Cardiac muscle cell (in vitro differentiated cells and primary cell): ENCODE data around the gene RPS16. TPM values are rescaled to one million over a fixed set of nuclear protein-coding genes. Genes with fewer than 3 reads are reported as not detected.

ENCODE experiments used
- DNase-seq, 2 donors: peaks; one replicate each; pipeline versions ENCODE4 v3.0.0 to v3.0.0-alpha.2; 2010 to 2017; ENCODE audit warnings: low read depth in 1 of 2, low spot score in 1 of 2
- H3K27ac ChIP-seq: fragments of 200-600 bp; sonication (generic); 2 replicates; pipeline ENCODE4 v1.5.1; 2016
- H3K27me3 ChIP-seq: fragments of 200-600 bp; sonication (generic); 2 replicates; pipeline ENCODE4 v1.6.0; 2016; ENCODE audit warnings: control low read depth
- H3K36me3 ChIP-seq: fragments of 200-600 bp; sonication (generic); 2 replicates; pipeline ENCODE4 v1.5.1; 2016; ENCODE audit warnings: control low read depth
- H3K4me1 ChIP-seq: fragments of 200-600 bp; sonication (generic); 2 replicates; pipeline ENCODE4 v1.8.1; 2017; ENCODE audit warnings: low read depth, mild to moderate bottlenecking, mixed run types
- H3K4me3 ChIP-seq: fragments of 200-600 bp; sonication (generic); 2 replicates; pipeline ENCODE4 v1.5.1; 2016; ENCODE audit warnings: mild to moderate bottlenecking
- H3K9me3 ChIP-seq: fragments of 200-600 bp; sonication (generic); 2 replicates; pipeline ENCODE4 v1.5.1; 2017; ENCODE audit warnings: low read depth, mild to moderate bottlenecking, control low read depth
- CTCF ChIP-seq: IDR thresholded peaks from 2 replicates; pipeline ENCODE4 v1.5.1; 2012; ENCODE audit warnings: low read depth, mild to moderate bottlenecking, low read length
- polyA plus RNA-seq: library from polyadenylated mRNA; unstranded; fragments of >200 nt; fragmentation: Nextera tagmentation; extraction: Ambion mirVana; gene quantifications from 2 replicates; pipeline ENCODE4 v1.2.1, GENCODE V29; 2016
- total RNA-seq: library from RNA; depleted of rRNA; stranded (reverse); fragments of >200 nt; gene quantifications from 2 replicates; pipeline ENCODE4 v1.2.3, GENCODE V29; 2016

RPS16 gene
- total and polyA plus RNA-seq, 2 experiments from 2014 or later = 369 to 542 TPM

- no peak for DNase-seq
- Histone ChIP-seq H3K27ac (peak overlapping the region; percentile 96), H3K9me3 (no peaks in the 10 kb centered on the region), H3K27me3 (no peaks in the 10 kb centered on the region), H3K4me1 (peaks cover 10% of the 10 kb centered on the region), H3K4me3 (no peak overlapping the region), H3K36me3 (peaks cover 8% of the 10 kb centered on the region)
- no peak for TF ChIP-seq CTCF
Observed at GRCh38 chr19:39427707-39428106, 8.0 kb downstream of the RPS16 start.

- peaks cover 18% of the 10 kb centered on the region for H3K36me3 ChIP-seq
- TF ChIP-seq CTCF = no peak
- H3K4me3 ChIP-seq = no peak overlapping the region
- DNase-seq = no peak
- peak overlapping the region; percentile 43 for H3K27ac ChIP-seq
- H3K27me3 ChIP-seq = no peaks in the 10 kb centered on the region
- H3K4me1 ChIP-seq = peaks cover 10% of the 10 kb centered on the region
- H3K9me3 ChIP-seq = no peaks in the 10 kb centered on the region
Observed at GRCh38 chr19:39426170-39426569, 9.6 kb downstream of the RPS16 start.

GRCh38 chr19:39425744-39426143 is 10.0 kb downstream of the RPS16 start:
- Histone ChIP-seq H3K4me3 (no peak overlapping the region), H3K27ac (no peak overlapping the region), H3K9me3 (no peaks in the 10 kb centered on the region), H3K27me3 (no peaks in the 10 kb centered on the region), H3K36me3 (peaks cover 22% of the 10 kb centered on the region), H3K4me1 (peaks cover 10% of the 10 kb centered on the region)
- no peak for TF ChIP-seq CTCF
- no peak for DNase-seq

- H3K4me1 ChIP-seq = peaks cover 10% of the 10 kb centered on the region
- peaks cover 30% of the 10 kb centered on the region for H3K36me3 ChIP-seq
- H3K27ac ChIP-seq = no peak overlapping the region
- H3K9me3 ChIP-seq = no peaks in the 10 kb centered on the region
- DNase-seq = no peak
- TF ChIP-seq CTCF = no peak
- H3K4me3 ChIP-seq = no peak overlapping the region
- H3K27me3 ChIP-seq = no peaks in the 10 kb centered on the region
Observed at GRCh38 chr19:39424934-39425333, 10.8 kb downstream of the RPS16 start.

- Histone ChIP-seq H3K36me3 (peaks cover 39% of the 10 kb centered on the region), H3K4me3 (no peak overlapping the region), H3K27me3 (no peaks in the 10 kb centered on the region), H3K9me3 (no peaks in the 10 kb centered on the region), H3K4me1 (peaks cover 3% of the 10 kb centered on the region), H3K27ac (peak overlapping the region; percentile 28)
- TF ChIP-seq CTCF = no peak
- DNase-seq = no peak
Observed at GRCh38 chr19:39423258-39424086, 12.3 kb downstream of the RPS16 start.
